Liver (tissue), 3 donors: ENCODE results near the gene ATR.

Source experiments
- CTCF ChIP-seq: fragments of 150-350 bp; IDR thresholded peaks from 2 replicates; pipeline ENCODE4 v1.5.1; 2017; ENCODE audit warnings: improper control_type of control experiment, low read depth, low read length; ENCODE audit not compliant: missing input control
- GABPA ChIP-seq, 2 donors: IDR thresholded peaks in 1 of 2; conservative IDR thresholded peaks in 1 of 2; 2 replicates each; pipeline ENCODE4 v1.6.1; 2016; ENCODE audit warnings: antibody characterized with exemption in 2 of 2, mild to moderate bottlenecking in 1 of 2, moderate library complexity in 1 of 2
- MAX ChIP-seq: IDR thresholded peaks from 2 replicates; pipeline ENCODE4 v1.6.1; 2016; ENCODE audit warnings: antibody characterized with exemption
- RAD21 ChIP-seq, 2 donors: IDR thresholded peaks; 2 replicates each; pipeline ENCODE4 v1.6.1; 2016; ENCODE audit warnings: antibody characterized with exemption in 2 of 2, mild to moderate bottlenecking in 2 of 2
- REST ChIP-seq: IDR thresholded peaks from 2 replicates; pipeline ENCODE4 v1.6.1; 2016; ENCODE audit warnings: antibody characterized with exemption, mild to moderate bottlenecking
- TAF1 ChIP-seq: conservative IDR thresholded peaks from 2 replicates; pipeline ENCODE4 v1.6.1; 2016; ENCODE audit warnings: antibody characterized with exemption, mild to moderate bottlenecking
- YY1 ChIP-seq: IDR thresholded peaks from 2 replicates; pipeline ENCODE4 v1.6.1; 2016; ENCODE audit warnings: antibody characterized with exemption, mild to moderate bottlenecking
- donor health status: healthy.
- donor health status: healthy.

- no peak for TF ChIP-seq CTCF
- no peak for TF ChIP-seq RAD21 (IDR thresholded peaks at IDR 0.05)
- TF ChIP-seq TAF1: no peak
- TF ChIP-seq MAX: no peak
- TF ChIP-seq REST: no peak
- TF ChIP-seq YY1: no peak
- no peak for TF ChIP-seq GABPA (IDR thresholded peaks at IDR 0.05 in 1 of 2, conservative IDR thresholded peaks at IDR 0.05 in 1 of 2)
Measured at GRCh38 chr3:142609136-142609535, 30.6 kb upstream of the ATR start.
